Panc1 (cell line): ENCODE measurements around the gene MTMR12. TPM values are rescaled to one million over a fixed set of nuclear protein-coding genes. Genes with fewer than 3 reads are reported as not detected.

ENCODE experiments used
- ATAC-seq: fragments of 200-7000 bp; cut with Tn5 transposase; 2 replicates; pipeline ENCODE4 v1.9.1; 2020; ENCODE audit warnings: mild to moderate bottlenecking, moderate library complexity
- BruUV-seq: library from RNA; stranded (reverse); fragments of 400-500 nt; replicated peaks from 2 replicates; lab custom pipeline; 2021; lab: Mats Ljungman, UMichigan
- CTCF ChIA-PET: fragments of 300-600 bp; sonication (Branson Sonifier 250); formaldehyde crosslinking; loops from one replicate; lab custom pipeline; 2022; ENCODE audit warnings: antibody characterized with exemption; lab: Charles Lee
- POLR2A ChIA-PET: fragments of 300-600 bp; sonication (Branson Sonifier 250); formaldehyde crosslinking; loops from one replicate; lab custom pipeline; 2022; ENCODE audit warnings: antibody characterized with exemption; lab: Charles Lee
- DNase-seq: peaks from one replicate; pipeline ENCODE4 v3.0.0-alpha.2; 2010; ENCODE audit warnings: low read depth, low spot score
- H3K27ac ChIP-seq: 2 replicates; pipeline ENCODE4 v1.5.1; 2011; ENCODE audit warnings: mild to moderate bottlenecking, low read length, inconsistent platforms
- H3K27me3 ChIP-seq: fragments of 200-500 bp; sonication (Bioruptor generic); 2 replicates; pipeline ENCODE4 v1.6.0; 2014; ENCODE audit warnings: low read length, inconsistent platforms; ENCODE audit not compliant: control insufficient read depth, insufficient read depth
- H3K36me3 ChIP-seq: fragments of 200-500 bp; sonication (Bioruptor generic); 2 replicates; pipeline ENCODE4 v1.5.1; 2014; ENCODE audit warnings: inconsistent platforms, mild to moderate bottlenecking, low read length, moderate library complexity; ENCODE audit not compliant: control insufficient read depth, insufficient read depth
- H3K4me1 ChIP-seq: 2 replicates; pipeline ENCODE4 v1.5.1; 2011; ENCODE audit warnings: inconsistent platforms, mild to moderate bottlenecking, low read length, moderate library complexity; ENCODE audit not compliant: control insufficient read depth, insufficient read depth
- H3K4me3 ChIP-seq, 2 experiments: 2 replicates each; pipeline ENCODE4 v1.5.1; 2011 to 2012; ENCODE audit warnings: low read depth in 2 of 2, low read length in 2 of 2, mild to moderate bottlenecking in 2 of 2, inconsistent platforms in 1 of 2, moderate library complexity in 1 of 2
- H3K9me3 ChIP-seq: fragments of 200-500 bp; sonication (Bioruptor generic); 2 replicates; pipeline ENCODE4 v1.5.1; 2014; ENCODE audit warnings: low read depth, mild to moderate bottlenecking, inconsistent platforms, low read length, moderate library complexity; ENCODE audit not compliant: control insufficient read depth, insufficient read depth
- CTCF ChIP-seq: fragments of 450-650 bp; IDR thresholded peaks from 2 replicates; pipeline ENCODE4 v1.5.1; 2017; ENCODE audit warnings: mild to moderate bottlenecking
- POLR2AphosphoS5 ChIP-seq: IDR thresholded peaks from 2 replicates; pipeline ENCODE4 v1.6.1; 2012; ENCODE audit warnings: mild to moderate bottlenecking, low read depth, low read length, moderate library complexity
- REST ChIP-seq, 2 experiments: IDR thresholded peaks; 2 replicates each; pipeline ENCODE4 v1.6.1; 2011 to 2012; ENCODE audit warnings: low read depth in 2 of 2, control low read depth in 1 of 2, low read length in 1 of 2, mild to moderate bottlenecking in 1 of 2, moderate library complexity in 1 of 2; ENCODE audit not compliant: insufficient read depth in 1 of 2
- SIN3A ChIP-seq: IDR thresholded peaks from 2 replicates; pipeline ENCODE4 v1.6.1; 2012; ENCODE audit warnings: low read depth, mild to moderate bottlenecking, low read length, moderate library complexity, borderline replicate concordance; ENCODE audit not compliant: insufficient read depth
- TCF7L2 ChIP-seq: IDR thresholded peaks from 2 replicates; pipeline ENCODE4 v1.6.1; 2011; ENCODE audit warnings: mild to moderate bottlenecking, low read depth, low read length, inconsistent platforms
- in situ Hi-C: cut with HindIII; loops from 2 replicates; pipeline ENCODE4 v1.10.0; 2016; ENCODE audit warnings: low sequenced_read_pairs, low pct_unique_long_range_greater_than_20kb
- intact Hi-C: fragments of 100-400 bp; cut with micrococcal nuclease; formaldehyde crosslinking; loops from one replicate; pipeline ENCODE4 v1.10.0; 2022; ENCODE audit not compliant: unreplicated experiment
- total RNA-seq: library from RNA; stranded (reverse); gene quantifications from one replicate; pipeline ENCODE4 v1.2.1, GENCODE V29; 2021; ENCODE audit not compliant: unreplicated experiment

MTMR12 gene
- total RNA-seq, 1 experiment from 2014 or later = 42.4 TPM

GRCh38 chr5:32325062-32325461, 12.3 kb upstream of the MTMR12 start:
- no peak for ATAC-seq
- H3K4me3 ChIP-seq = no peak overlapping the region
- in situ Hi-C loops = no loop called here
- no peak overlapping the region for H3K27ac ChIP-seq
- 0 out of 2 replicates have a peak, but pooled peaks cover 5% of the 10 kb centered on the region for H3K9me3 ChIP-seq
- no peak for DNase-seq
- no peaks in the 10 kb centered on the region for H3K27me3 ChIP-seq
- TF ChIP-seq REST (IDR thresholded peaks at IDR 0.05; ENCODE audit: insufficient read depth in 1 of 2, low read depth in 2 of 2, low read length in 1 of 2) = no peak
- no peak for TF ChIP-seq TCF7L2
- TF ChIP-seq SIN3A = no peak
- no peak for TF ChIP-seq POLR2AphosphoS5
- no peak for TF ChIP-seq CTCF
- ChIA-PET POLR2A (no interaction called here), CTCF (no interaction called here)
- H3K36me3 ChIP-seq = no peaks in the 10 kb centered on the region
- H3K4me1 ChIP-seq = no peaks in the 10 kb centered on the region
- intact Hi-C loops = no loop called here
- BruUV-seq = no TSS peak

GRCh38 chr5:32323741-32324140, 11.0 kb upstream of the MTMR12 start:
- no peak for TF ChIP-seq CTCF
- no peak for TF ChIP-seq SIN3A
- no peak for TF ChIP-seq REST (IDR thresholded peaks at IDR 0.05; ENCODE audit: insufficient read depth in 1 of 2, low read depth in 2 of 2, low read length in 1 of 2)
- no peak for TF ChIP-seq TCF7L2
- TF ChIP-seq POLR2AphosphoS5 = no peak
- BruUV-seq = no TSS peak
- Histone ChIP-seq H3K9me3 (0 out of 2 replicates have a peak, but pooled peaks cover 5% of the 10 kb centered on the region), H3K27ac (no peak overlapping the region), H3K4me1 (no peaks in the 10 kb centered on the region; the same call in 1 of the 2 replicates), H3K4me3 (no peak overlapping the region), H3K36me3 (no peaks in the 10 kb centered on the region), H3K27me3 (no peaks in the 10 kb centered on the region)
- POLR2A ChIA-PET = no interaction called here
- intact Hi-C loops (no loop called here), in situ Hi-C loops (no loop called here)
- no peak for DNase-seq
- CTCF ChIA-PET = no interaction called here
- ATAC-seq = no peak
